HG03432 (cell line): ENCODE results near the gene GLRX2.
"Not testable (repeated sequence)": the region's sequence is repeated elsewhere in the genome, so short reads cannot be mapped to it uniquely, and the experiment has no call there.

ENCODE experiments used
- ATAC-seq: cut with Tn5 transposase; IDR thresholded peaks from one replicate; pipeline ENCODE4 v1.9.1; 2021; ENCODE audit warnings: mild to moderate bottlenecking, moderate library complexity; ENCODE audit not compliant: unreplicated experiment

The GLRX2 gene

GRCh38 chr1:193068013-193068412 is 37.2 kb downstream of the GLRX2 start:
- ATAC-seq: no peak

- ATAC-seq: no peak
Observed at GRCh38 chr1:193066606-193067005, 38.6 kb downstream of the GLRX2 start.

DNA sequence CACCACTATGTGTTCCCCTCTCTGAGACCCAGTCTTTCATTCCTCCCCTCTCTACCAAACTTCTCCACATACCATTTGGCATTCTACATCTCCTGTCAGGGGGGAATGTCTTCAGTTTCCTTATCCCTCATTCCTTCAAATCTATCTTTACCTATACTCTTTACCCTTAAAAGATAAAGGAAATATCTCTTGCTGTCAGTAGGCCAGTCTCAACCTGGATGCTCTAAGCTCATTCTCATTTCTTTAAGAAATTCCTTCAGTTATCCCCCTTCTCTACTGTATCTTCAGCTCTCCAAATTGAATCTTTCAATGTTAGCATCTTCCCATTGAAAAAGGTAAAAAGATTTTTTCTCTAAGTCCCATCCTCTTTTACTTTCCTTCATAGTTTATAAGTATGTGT is 39.3 kb downstream of the GLRX2 start:
- ATAC-seq: no peak

DNA sequence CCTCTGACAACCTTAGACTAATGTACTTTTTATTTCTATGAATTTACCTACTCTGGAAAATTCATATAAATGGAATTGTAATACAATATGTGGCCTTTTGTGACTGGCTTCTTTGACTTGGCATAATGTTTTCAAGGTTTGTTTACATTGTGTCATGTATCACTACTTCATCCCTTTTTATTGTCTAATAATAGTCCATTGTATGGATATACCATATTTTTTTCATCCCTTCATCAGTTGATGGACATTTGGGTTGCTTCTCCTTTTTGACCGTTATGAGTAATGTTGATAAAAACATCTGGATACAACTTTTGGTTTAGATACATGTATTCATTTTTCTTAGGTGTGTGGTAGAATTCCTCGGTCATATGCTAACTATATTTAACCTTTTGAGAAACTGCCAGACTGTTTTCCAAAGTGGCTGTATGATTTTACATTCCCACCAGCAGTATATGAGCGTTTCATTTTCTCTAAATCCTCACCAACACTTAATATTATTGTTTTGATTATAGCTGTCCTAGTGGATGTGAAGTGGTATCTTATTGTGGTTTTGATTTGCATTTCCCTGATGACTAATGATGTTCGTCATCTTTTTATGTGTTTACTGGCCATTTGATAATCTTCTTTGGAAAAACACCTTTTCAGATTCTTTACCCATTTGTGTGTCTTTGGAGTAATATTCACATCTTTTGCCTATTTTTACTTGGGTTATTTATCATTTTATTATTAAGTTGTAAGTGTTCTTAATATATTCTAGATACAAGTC is 42.3 kb downstream of the GLRX2 start:
- ATAC-seq: no peak

DNA sequence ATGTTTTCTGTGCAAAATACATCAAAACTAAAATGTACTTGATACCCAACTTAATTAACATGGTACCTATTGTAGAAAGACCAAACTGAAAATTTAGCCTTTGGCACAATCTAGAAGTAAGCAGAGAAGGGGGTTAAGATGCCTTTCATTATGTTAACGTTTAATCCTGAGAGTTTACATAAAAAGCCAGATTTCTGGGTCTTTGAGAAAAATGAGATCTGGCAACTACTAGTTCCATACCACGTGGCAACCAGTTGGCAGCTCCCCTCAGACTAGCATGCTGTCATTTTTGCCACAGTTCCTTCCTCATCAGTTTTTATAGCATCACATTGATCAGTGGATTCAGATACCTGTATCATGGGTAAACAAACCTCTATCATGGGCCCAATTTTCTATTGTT is 44.3 kb downstream of the GLRX2 start:
- no peak for ATAC-seq

DNA sequence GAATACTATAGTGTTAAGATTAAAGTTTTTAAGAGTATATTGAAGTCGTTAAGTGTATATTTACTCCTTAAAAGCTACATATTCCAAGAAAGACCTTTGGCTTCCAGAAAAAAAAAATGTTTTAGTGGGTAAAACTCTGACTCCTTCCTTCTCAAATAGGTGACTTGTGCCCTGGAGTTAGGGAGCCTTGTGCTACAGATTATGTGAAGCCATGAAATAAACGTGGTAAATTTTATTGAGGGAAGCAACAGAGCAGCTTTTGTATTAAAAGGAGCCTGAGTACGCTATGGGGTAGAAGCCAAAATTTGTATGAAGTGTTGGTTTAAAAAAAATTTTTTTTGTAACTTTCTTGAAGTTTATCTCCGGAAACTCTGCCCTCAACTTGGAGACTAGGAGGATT is 44.8 kb downstream of the GLRX2 start:
- ATAC-seq: no peak

DNA sequence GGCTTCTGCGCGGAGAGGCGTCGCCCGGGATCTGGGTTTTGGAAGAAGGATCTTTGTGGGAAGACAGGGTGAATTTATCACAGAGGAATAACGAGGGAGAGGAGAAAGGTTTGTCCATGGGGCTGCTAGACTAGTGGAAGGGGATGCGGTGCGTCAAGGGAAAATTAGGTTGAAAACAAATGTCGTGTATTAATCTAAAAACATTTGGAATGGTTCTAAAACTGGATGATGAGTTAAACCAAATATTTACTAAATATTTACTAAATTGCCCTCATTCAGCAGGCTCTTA is 45.2 kb downstream of the GLRX2 start:
- ATAC-seq: no peak

DNA sequence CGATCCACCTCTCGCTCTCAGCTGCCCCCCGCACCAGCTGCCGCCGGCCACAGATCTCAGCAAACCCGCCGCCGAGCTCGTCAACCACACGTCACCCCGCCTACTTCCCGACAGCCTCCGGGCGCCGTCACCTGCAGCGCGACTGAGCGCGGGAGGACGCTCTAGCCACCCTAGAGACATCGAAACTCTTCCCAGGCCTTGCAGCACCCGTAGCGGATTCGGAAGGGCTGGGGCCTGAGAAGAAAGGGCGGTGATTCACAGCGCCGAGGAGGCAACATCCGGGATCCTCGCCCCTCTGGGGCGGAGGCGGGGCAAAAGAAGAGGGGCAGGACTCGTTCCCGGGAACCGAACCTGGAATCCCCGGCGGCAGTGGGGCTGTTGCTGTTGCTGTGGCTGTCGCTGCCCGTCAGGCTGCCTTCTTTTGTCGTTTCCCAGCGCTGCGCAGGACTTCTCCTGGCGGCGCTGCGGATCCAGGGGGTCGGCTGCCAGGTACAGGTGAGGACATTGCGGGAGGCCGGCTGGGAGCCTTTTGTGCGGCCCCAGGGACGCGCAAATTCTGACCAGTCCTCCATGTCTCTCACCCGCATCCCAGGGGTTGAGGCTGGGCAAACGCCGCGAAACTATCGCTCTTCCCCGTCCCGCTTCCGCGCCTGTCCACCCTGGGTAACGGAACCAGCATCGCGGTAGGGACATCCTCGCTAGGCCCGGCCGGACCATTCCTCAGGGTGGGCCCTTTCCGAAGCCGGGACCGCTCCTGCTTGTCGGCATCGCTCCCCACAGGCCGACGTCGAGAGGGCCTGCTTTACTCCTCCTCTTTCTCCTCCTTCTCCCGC is 45.7 kb downstream of the GLRX2 start, which contains the start of the genes RO60 and UCHL5:
TSS of gene RO60 (plus strand) at position 331 of the 833 bp plus-strand sequence. CDS start 9,443 bp downstream, outside the sequence.
TSS of gene UCHL5 (minus strand) at position 79 of the 833 bp plus-strand sequence. CDS start 100 bp downstream, outside the sequence.
- ATAC-seq: peak; percentile 95

GRCh38 chr1:193058529-193059281 is 46.5 kb downstream of the GLRX2 start:
- ATAC-seq: peak; percentile 45

DNA sequence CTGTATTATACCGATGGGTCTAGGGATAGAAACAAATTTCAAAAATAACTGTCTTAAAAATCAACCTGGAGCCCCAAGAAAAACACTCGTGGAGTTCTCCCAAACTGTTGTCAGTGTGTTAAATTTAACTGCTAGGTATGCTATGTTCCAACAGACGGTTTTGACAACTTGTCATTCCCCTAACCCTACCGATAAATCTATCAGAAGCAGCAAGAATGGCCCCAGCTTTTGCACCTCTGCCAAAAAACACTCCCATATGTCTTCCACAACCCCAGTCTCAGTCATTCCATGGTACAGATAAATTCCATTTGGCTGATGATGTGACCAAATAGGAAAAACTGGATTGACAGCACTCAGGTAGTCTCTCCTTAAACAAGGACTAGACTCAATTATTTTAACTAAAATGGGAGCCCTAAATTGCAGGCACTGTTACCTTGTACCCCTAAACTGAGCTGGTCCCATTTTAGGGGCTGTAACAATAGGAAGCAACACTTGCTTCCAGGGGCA is 51.0 kb downstream of the GLRX2 start:
- no peak for ATAC-seq

DNA sequence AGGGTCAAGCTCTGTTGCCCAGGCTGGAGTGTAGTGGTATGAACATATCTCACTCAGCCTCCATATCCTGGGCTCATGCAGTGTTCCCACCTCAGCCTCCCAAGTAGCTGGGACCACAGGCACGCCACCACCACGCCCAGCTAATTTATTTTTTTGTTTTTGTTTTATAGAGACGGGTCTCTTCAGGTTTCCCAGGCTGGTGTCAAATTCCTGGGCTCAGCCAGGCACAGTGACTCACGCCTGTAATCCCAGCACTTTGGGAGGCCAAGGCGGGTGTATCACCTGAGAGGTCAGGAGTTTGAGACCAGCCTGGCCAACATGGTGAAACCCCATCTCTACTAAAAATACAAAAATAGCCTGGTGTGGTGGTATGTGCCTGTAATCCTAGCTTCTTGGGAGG is 56.3 kb downstream of the GLRX2 start:
- not testable (repeated sequence) for ATAC-seq
